GM18909 (cell line): ENCODE measurements around the gene RNPS1.

Experiments used
- ATAC-seq: cut with Tn5 transposase; IDR thresholded peaks from one replicate; pipeline ENCODE4 v1.9.1; 2021; ENCODE audit warnings: mild to moderate bottlenecking; ENCODE audit not compliant: unreplicated experiment, poor library complexity

Gene RNPS1

DNA sequence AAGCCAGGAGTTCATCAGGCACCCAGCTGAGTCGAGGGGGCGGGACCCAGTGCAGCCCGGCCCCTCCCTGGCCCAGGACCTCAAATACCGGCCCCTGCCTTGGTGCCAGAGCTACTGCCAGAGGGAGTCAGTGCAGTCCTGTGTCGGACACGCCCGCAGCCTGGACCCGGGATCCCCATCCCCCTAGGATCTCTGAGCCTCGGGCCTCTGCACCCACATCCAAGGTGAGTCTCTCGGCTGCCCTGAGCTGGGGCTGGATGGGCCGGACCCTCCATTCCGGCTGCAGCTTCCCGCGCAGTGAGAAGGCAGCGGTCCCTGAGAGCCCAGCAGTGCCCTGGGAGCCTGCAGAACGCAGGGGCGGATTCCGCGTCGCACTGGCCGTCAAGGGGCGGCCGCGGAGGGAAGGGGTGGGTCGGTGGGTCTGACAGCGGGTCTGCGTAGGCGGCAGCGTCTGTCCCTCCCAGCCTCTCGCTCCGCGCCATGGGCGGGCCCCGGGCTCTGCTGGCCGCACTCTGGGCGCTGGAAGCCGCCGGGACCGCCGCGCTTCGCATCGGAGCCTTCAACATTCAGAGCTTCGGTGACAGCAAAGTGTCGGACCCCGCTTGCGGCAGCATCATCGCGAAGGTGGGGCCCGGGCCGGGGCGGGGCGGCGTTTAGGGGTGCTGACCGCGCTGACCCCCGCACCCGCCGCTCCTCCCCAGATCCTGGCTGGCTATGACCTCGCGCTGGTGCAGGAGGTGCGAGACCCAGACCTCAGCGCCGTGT is 31.4 kb downstream of the RNPS1 start, which contains the start of gene DNASE1L2:
Gene DNASE1L2, plus strand, starts transcription at position 108 of the 765 bp plus-strand sequence. Its CDS starts 373 bp downstream, at position 481.
- no peak for ATAC-seq

DNA sequence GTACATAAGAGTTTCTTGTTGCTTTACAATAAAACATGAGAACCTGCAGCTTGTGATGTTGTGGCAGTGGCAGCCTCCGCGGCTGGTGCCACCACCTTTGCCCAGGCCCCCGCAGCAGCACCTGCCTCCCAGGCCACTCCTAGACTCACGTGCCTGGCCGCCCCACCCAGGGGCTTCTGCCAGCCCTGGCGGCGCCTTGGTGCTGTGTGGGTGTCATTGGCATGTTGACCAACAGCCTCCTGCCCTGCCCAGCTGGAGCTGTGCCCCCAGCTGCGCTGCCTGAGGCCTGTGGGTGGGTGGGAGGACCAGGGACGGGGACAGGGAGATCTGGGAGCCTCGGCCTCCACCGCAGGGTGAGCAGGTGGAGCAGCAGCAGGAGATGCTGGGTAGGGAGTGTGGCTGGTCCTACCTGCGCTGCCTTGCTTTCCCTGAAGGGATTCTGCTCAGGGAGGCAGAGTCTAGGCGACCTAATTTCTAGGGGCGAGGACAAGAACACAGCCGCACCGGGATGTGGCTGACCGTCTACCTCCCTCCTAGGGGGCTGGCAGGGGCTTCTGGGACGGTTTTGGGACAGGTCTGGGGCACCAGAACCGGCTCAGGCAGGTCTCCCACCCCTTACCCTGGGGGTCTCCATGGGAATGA is 32.1 kb downstream of the RNPS1 start:
- no peak for ATAC-seq

DNA sequence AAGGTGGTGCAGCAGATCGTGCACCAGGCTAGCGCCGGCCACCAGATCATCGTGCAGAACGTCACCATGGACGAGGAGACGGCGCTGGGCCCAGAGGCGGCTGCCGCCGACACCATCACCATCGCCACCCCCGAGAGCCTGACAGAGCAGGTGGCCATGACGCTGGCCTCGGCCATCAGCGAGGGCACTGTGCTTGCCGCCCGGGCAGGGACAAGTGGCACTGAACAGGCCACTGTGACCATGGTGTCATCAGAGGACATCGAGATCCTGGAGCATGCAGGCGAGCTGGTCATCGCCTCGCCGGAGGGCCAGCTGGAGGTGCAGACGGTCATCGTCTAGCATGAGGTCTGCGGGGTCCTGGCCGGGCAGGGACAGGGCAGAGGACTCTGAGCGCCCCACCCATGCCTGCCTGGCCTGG is 32.7 kb downstream of the RNPS1 start:
- ATAC-seq: no peak

DNA sequence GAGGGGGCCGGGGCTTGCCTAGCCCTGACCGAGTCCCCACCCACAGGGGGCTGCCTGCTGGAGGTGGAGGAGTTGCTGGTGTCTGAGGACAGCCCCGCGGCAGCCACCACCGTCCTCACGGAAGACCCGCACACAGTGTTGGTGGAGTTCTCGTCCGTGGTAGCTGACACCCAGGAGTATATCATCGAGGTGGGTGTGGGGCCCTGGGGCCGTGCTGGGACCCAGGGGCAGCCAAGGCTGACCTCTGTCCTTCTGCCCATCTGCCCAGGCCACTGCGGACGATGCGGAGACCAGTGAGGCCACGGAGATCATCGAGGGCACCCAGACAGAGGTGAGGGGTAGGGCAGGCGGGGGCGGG is 33.1 kb downstream of the RNPS1 start:
- no peak for ATAC-seq

DNA sequence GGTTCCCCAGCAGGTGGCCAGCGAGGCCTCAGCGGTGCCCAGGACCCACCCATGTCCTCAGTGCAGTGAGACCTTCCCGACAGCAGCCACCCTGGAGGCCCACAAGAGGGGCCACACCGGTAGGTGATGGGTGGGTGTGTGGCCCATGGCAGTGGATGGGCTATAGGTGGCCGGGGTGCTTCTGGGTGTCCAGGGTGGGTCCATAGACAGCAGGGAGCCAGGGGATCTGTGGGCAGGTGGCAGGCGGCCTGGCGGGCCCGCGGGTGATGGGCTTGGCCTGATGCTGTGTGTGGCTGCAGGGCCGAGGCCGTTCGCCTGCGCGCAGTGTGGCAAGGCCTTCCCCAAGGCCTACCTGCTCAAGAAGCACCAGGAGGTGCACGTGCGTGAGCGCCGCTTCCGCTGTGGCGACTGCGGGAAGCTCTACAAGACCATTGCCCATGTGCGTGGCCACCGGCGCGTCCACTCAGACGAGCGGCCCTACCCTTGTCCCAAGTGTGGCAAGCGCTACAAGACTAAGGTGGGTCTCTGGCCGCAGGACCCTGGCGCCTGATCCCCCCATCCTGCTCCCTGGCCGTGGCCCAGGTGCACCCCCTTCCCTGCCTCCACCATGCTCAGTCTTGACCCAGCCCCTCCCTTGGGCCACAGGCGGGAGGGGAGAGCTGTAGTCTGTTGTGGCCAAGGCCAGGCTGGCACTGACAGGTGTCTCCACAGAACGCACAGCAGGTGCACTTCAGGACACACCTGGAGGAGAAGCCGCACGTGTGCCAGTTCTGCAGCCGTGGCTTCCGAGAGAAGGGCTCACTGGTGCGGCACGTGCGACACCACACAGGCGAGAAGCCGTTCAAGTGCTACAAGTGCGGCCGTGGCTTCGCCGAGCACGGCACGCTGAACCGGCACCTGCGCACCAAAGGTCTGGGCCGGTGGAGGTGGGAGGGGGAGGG is 33.8 kb downstream of the RNPS1 start:
- ATAC-seq: no peak

DNA sequence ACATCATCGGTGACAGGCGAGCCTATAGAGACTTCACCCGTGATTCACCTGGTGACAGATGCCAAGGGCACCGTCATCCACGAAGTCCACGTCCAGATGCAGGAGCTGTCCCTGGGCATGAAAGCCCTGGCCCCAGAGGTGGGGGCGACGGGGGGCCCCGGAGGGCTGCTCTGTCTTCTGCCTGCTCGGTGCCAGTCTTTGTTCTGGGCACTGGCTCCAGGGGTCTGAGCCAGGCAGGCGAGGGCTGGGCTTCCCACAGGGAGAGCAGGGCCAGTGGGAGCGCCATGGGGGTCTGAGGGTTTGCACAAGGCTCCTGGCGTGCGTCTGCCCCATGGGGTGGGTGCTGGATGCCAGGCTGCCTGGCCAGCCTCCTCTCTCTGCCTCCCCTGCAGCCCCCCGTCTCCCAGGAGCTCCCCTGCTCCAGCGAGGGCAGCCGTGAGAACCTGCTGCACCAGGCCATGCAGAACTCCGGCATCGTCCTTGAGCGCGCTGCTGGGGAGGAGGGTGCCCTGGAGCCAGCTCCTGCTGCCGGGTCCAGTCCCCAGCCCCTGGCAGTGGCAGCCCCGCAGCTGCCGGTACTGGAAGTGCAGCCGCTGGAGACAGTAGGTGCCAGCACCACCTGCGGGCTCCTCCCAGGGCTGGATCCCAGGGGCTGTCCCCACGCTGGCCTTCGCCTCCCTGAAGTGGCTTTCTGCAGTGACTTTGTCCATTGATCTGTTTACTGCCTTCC is 34.7 kb downstream of the RNPS1 start:
- no peak for ATAC-seq

DNA sequence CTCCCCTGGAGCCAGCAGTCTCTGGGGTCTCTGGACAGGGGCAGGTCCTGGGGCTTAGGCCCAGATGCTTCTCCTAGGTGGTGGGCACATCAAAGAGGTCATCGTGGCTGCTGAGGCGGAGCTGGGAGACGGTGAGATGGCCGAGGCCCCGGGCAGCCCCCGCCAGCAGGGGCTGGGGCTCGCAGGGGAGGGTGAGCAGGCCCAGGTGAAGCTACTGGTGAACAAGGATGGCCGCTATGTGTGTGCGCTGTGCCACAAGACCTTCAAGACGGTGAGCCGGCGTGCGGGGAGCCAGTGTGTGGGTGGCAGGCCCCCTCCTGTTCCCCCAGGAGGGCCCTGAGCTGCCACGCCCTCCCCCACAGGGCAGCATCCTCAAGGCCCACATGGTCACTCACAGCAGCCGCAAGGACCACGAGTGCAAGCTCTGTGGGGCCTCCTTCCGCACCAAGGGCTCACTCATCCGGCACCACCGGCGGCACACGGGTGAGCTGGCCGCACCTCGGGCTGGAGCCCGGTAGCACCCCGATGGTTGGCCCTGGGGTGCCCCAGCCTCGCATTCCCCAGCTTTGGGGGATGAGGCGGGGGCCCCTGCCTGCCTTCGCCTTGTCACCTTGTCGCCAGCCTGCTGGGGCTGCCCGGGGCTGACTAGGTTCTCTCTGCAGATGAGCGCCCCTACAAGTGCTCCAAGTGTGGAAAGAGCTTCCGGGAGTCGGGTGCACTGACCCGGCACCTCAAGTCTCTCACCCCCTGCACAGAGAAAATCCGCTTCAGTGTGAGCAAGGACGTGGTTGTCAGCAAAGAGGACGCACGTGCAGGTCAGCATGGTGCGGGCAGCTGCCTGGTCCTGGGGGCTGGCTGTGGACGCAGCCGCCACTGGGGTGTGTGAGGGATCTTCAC is 35.6 kb downstream of the RNPS1 start:
- no peak for ATAC-seq

DNA sequence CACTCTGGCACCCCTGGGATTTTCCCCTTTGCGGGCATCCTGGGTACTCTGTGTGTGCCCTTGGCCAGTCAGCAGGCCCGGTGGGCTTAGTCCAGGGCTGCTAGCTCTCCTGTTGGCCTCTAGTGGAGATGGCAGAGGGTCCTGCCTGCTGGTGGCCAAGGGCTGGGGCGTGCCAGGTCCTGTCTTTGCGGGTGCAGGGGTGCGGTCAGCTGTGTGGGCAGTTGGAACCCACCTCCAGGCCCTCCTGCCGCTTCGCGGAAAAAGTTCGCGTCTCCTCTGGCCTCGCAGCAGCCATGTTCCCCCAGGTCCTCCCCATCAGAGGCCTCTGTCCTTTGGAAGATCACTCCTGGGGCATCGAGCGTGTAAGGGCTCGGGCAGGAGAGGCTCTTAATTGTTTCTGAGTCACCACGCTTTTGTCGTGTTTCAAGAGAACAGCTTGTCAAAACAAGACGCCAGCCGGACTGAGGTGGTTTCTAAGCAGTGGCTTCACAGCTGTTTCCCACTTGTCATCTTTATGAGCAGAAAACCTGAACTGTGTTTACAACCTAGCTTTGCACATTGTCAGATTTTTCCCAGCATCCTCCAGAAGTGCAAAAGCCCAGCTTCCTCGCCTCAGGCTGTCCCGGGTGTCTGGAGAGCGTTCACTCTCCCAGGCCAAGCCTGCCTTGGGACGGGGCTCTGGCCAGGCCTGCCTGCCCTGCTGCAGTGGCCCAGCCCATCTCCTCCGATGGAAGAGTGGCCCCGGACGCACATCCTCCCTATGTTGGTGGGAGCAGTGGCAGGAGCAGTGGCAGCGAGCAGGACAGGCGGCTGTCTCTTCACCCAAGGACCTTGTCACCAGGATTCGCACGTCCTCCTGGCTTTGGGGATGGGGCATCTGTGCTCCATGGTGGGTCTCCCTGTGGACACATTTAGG is 36.7 kb downstream of the RNPS1 start:
- no peak for ATAC-seq

DNA sequence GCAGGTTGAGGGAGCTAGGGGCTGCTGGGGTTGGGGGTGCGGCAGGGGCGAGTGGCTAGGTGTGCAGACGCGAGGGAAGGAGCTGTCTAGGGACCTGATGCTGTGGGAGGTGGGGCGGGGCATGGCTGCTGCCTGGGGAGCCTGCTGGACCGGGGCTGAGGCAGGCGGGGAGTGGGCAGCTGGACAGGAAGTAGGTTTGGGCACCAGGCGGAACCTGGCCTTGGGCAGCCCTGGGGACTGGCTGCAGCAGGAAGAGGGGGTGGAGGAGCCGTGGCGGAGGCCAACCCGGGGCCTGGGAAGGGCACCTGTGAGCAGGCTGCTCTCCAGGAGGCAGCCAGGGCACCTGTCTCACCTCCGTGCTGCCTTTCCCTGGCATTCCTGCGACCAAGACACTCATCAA is 37.5 kb downstream of the RNPS1 start:
- ATAC-seq: no peak

DNA sequence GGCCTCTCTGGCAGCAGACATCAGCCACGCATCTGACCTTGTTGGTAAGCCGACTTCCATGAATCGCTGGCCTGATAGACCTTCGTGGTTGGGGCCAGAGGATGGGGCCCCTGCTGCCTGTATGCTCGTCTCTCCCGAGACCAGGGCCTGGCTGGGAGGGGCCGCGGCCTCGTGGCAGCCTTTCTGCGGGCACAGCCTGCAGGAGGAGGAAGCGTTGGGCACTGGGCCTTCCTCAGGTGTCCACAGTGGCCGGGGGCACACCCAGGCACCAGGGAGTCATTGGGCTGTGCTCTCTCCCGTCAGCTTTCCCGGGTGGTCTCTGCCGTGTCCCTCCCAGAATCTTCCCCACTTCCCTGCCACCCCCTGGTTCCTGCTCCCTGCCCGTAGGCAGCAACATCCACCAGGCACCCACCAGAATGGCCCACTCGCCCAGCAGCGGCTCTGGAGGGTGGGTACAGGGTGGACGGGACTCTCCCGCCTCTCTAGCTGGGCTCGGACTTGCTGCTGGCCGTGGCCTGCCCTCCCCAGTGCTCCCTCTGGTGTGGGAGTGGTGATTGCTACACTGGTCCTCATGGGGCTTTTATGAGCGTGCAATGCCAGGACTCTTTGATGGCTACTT is 38.2 kb downstream of the RNPS1 start:
- ATAC-seq: no peak

DNA sequence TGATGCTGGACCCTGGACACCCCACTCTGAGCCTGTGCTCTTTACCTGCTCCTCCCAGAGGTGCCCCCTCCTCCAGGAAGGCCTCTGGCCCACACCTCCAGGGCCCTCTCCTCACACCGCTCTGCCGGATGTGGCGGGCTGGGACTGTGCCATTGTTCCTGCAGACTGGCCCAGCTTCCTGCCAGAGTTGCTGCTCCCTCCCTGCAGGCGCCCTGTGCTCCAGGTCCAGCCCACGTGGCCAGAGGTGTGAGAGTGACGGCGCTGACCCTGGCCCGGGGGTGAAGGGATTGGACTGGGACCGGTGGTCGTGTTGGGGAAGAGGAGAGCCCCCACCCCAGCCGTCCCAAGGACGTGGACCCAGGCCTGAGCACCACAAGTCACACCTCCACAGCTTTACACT is 38.8 kb downstream of the RNPS1 start:
- ATAC-seq: no peak

DNA sequence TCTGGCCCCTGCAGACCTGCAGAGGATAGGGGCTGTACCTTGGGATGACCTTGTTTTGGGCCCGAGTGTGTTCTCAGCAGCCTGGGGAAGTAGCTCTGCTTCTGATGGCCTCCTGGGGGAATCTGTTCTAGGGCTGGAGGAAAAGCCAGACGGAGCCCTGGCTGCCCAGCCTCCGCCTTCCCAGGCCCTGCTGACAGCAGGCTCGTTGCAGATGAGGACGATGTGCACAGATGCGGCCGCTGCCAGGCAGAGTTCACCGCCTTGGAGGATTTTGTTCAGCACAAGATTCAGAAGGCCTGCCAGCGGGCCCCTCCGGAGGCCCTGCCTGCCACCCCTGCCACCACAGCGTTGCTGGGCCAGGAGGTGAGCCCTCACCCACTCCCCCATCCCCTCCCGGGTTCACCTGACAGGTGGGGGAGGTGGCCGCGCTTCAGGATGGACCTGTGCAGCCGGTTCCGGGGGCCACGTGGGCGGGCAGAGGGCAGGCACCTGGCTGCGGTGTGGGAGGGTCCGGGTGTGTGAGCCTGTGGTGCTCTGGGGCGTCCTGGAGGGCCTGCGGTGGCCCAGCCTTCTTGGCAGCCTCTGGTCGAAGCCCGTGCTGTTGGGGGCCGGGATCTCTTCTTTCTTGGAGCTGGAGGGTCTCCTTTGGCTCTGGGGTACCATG is 39.6 kb downstream of the RNPS1 start:
- ATAC-seq: no peak

DNA sequence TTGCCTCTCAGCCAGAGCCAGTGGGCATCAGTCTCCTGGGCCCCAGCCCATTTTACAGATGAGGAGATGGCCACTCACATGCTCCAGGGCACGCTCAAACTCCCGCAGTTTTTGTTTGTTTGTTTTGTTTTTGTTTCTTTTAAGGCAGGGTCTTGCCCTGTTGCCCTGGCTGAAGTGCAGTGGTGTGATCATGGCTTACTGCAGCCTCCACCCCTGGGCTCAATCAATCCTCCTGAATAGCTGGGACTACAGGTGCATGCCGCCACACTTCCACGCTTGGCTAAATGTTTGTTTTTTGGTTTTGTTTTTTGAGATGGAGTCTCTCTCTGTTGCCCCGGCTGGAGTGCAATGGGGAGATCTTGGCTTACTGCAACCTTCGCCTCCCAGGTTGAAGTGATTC is 41.0 kb downstream of the RNPS1 start:
- ATAC-seq: no peak

DNA sequence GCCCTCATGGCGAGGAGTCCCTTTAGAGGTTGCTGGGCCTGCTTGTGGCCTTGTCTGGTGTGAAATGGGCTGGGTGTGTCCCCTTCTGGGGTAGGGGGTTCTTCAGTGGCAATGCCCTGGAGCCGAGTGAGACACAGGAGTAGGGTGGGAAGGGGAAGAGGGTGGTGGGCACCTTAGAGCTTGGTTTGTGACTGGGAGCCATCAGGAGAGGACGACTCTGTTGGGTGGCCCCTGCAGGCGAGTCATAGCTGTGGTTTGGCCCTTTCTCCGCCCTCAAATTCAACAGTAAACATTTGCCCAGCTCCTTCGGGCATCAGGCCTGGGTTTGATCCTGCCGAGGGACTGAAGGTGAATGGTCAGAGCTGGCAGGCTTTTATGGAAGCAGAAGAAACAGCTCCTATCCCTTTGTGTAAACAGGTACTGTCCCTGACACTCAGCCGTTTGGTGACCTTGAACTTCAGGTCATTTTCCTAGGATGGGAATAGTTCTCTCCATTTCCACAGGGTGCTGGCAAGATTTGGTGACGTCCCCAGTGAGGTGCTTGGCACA is 41.6 kb downstream of the RNPS1 start:
- ATAC-seq: no peak

DNA sequence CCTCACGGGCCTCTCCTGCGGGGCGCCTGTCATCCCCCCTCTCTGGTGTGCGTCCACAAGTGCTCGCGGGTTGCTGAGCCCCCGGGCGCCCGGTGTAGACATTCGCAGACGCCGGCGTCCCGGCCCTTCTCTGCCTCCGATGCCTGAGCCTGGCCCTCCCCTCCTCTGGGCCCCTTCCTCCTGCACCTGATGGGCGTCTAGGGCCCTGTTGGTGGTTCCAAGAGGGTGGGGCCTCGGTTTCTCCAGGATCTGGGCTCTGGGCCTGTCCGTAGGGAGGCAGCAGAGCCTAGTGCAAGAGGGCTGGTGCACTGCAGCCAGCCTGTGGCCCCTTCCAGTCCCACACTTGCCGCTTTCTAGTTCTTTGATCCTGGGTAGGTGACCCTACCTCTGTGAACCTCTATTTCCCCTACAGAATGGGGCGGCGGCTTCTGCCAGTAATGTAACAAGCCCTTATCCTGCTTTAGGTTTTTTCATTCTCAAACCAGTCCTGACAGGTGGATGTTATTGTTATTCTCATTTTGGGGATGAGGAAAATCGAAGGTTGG is 43.9 kb downstream of the RNPS1 start:
- peak; percentile 27 for ATAC-seq

DNA sequence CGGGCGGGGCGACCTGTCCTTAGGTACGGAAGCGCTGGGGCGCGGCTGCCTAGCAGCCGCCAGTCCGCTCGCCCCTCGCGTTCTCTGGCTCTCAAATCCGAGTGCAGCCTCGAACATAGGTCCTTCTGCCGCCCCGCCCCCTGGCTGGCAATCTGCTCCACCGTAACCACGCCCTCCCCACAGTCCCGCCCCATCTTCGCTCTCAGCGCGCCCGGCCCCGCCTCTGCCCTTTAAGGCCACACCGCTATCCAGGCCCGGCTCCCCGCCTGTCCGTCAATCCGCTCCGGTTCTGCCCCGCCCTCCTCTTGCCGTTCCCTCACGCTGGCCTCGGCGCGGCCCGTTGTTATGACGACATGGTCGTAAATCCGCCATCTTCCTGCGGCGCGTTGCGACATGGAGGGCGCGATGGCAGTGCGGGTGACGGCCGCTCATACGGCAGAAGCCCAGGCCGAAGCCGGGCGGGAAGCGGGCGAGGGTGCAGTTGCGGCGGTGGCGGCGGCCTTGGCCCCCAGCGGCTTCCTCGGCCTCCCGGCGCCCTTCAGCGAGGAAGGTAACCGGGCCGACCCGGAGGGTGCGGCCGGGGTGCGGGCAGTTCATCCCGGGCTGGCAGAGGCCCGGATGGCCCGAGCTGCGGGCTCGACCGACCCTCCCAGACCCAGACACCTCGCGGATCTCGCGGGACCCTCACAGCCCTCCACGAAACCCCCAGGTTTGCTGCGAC is 44.5 kb downstream of the RNPS1 start, which contains the start of gene E4F1:
Gene E4F1, plus strand, starts transcription at position 371 of the 721 bp plus-strand sequence. Its CDS starts 23 bp downstream, at position 394.
- peak; percentile 95 for ATAC-seq
